Colon (tissue), 2 donors: Measurements from ENCODE around the gene TMEM132A.
"Not testable (repeated sequence)": the region's sequence is repeated elsewhere in the genome, so short reads cannot be mapped to it uniquely, and the experiment has no call there.

Source experiments
- FAIRE-seq: peaks from 2 replicates; lab custom pipeline; 2012; peaks lifted over from hg19 to GRCh38; lab: Jason Lieb, UNC
- donor health status: control.
- donor health status: control.

TMEM132A gene

DNA sequence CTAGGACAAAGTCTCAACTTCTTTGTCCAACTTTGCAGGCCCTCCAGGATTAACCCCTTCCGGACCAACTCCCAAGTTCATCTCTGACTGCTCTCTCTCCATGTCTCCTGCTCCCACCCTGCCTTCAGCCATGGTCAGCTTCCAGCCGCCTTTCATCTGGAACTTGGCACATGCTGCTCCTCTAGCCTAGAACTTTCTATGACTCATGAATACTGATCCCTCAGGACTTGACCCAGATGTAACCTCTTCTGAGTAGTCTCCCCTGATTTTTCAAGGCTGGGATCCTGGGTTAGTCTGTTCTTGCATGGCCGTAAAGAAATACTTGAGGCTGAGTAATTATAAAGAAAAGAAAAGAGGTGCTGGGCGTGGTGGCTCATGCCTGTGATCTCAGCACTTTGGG lies 32.9 kb downstream of the TMEM132A start:
- FAIRE-seq: no peak

DNA sequence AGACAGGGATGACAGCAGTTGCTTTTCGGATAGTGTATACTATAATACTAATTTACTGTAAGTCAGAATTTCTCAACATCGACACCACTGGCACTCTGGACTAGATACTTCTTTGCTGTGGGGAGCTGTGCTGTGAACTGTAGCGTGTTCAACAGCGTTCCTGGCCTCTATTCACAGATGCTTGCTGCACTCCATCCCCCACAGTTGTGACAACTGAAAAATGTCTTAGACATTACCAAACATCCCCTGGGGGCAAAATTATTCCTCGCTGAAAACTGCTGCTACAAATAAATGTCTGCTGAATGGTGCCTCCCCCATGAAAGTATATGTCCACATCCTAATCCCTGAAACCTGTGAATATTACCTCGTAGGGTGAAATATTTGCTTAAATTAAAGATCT lies 35.2 kb downstream of the TMEM132A start:
- no peak for FAIRE-seq

DNA sequence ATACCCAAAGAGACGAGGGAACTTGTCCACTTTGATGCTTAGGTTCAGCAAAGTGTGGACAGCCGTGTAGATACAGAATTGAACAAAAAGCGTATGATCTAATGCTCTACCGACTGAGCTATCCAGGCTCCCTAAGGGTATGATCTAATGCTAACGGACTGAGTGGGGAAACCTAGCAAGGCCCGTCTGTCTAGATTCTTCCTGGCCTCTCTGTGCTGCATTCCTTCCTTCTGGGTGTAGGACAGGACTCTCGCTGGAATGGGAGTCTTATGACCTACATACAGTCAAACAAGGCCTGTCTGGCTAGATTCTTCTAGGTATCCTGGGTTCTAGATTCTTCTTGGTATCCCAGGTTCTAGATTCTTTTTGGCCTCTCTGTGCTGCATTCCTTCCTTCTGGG lies 36.1 kb downstream of the TMEM132A start:
- no peak for FAIRE-seq

DNA sequence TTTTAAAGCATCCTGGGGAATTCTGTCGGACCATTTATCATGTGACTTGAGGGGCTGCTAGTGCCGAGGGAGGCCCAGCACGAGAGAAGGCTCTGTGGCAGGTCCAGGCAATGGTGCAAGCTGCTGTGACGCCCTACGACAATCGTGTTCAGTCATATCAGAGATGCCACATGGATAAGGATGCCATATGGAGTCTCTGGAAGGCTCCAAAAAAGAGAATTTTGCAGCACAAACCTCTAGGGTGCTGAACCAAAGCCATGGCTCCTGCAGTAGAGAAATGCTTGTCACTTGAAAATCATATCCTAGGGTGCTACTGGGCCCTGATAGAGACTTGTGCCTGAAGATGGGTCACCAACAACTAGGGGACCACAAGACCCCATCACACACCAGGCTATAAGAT lies 40.5 kb downstream of the TMEM132A start:
- no peak for FAIRE-seq

DNA sequence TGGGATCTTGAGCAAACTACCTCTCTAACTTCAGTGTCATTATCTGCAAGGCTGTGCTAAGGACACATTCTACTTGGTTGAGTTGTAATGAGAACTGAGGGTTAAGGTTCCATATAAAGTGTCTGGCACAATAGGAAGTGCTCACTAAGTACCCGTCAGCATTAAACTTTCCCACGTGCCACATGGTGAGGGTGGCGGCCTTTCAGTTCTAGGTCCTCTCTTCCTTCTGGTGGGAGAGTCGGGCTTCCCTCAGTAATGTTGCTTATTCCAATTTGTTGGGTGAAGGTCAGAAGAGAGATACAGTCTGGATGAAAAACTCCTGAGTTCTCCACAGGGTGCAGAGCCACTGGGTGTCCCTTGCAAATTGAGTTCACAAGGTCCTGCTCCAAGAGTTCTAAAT lies 42.6 kb downstream of the TMEM132A start:
- FAIRE-seq: no peak

DNA sequence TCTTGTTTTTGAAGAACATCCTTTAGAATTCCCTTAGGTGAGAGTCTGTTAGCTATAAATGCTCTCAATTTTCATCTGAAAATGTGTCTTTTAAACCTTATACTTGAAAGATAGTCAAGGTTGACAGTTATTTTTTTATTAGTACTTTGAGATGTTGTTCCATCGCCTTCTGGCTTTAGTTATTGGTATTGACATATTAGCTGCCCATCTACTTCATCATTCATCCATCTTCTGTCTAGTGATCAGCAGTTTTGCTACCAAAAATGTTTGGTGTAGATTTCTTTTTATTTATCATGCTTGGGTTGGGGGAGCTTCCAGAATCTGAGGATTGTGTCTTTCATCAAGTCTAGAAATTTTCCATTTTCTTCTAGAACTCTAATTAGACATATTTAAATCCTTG lies 44.0 kb downstream of the TMEM132A start:
- FAIRE-seq: no peak

DNA sequence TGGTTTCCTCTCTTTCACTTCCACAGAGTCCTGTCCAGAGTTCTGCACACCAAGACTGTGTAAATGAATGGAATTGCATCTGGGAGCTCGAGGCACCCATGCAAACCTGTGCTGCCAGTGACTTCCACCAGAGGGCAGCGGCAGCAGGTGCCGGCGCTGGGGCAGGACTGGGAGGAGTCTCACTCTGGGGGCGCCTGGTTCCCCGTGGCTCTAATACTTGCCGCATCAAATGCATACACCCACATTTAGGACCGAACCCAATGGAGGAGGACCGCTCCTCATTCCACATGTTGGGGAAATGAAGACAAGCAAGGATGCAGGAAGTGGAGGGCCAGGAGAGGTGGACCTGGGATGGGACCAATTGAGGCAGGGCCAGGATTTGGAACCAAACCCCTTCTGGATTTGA lies 46.1 kb downstream of the TMEM132A start:
- FAIRE-seq: no peak

DNA sequence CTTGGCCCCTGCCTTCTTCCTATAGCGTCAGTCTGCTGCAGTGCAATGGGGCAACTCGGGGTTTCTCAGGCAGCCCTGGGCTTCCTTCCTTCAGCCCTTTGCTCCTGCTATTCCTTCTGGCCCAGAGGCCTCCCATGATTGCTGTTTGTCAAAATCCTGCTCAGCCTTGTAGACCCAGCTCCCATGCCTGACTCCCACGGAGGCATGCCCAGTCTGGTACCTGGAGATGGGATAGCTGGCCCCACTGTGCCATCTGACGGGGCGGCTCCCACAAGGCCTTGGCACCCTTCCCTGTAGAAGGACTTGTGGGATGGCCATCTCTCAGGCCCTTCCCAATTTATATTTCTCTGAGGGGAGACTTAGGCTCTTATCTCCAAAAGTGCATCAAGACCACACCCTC lies 46.6 kb downstream of the TMEM132A start:
- FAIRE-seq: no peak

DNA sequence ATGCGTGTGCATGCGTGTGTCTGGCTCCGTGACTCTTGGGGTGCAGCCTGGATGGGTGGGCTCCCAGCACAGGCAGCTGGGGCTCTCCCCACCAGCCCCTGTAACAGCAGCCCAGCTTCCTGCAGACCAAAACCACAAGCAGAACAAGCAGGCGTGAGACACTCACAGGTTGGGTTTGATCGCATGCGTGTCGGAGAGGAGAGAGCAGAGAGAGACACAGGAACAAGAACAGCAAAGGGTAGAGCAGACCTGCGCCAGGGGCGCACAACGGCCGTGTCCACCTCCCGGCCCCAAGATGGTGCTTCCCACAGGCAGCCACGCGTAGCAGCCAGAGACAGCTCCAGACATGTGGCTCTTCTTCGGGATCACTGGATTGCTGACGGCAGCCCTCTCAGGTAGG lies 47.3 kb downstream of the TMEM132A start, which contains the start of gene CD6:
TSS of gene CD6 (plus strand) at position 161 of the 400 bp plus-strand sequence. CDS start at position 347, 186 bp downstream.
- no peak for FAIRE-seq

DNA sequence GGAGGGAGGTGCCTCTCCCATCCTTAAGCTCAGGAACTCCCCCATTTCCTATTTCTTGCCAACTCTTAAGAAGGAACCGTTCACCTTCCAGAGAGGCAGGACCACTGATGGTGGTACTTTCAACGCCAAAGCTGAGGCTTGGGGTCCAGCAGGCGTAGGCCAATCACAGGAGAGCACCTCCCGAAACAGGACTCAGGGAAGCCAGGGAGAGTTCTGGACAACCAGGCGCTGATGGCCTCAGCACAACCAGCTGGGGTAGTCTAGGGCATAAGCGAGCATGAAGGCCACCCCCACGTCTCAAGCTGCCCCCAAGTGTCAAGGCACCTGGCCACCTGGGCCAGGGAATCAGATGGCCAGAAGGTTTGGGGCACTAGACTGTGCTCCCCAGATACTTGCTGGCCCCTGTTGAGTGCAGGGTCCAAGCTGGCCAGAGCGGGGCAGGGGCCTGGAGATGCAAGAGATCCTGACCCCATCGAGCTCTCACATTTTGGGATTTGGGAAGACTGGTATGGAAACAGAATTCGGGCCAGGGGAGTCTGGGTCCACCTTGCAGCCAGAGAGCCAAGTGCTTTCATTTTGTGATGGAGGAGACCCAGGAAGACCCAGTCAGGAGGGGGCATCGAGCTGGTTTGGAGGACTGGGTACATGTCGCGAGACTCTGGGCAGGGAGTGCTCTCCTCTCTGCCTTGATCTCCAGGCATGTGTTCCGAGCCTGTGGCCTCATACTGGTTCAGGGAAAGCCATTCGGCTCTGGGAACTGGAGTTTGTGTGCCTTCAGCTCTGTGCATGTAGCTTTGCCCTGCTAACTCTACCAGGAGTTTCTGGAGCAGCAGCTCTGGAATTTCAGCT lies 48.1 kb downstream of the TMEM132A start:
- no peak for FAIRE-seq

DNA sequence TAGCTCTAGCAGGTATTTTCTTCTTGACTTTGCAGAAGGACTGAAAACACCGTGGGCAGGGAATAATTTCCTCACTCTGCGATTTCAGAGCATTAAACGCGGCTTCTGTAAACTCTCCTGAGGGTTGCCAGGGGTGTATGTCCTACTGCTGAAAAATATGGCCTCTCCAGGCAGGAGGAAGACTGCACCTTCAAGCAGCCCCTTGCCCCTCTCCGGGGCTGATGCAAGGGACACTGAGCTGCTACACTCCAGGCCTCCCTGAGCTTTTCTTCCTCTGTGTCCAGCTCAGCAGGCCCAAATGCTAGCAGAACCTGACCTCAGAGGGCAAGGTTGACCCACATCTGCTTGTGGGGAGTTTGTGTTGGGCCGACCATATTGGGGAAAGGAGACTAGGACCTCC lies 49.4 kb downstream of the TMEM132A start:
- FAIRE-seq: no peak

DNA sequence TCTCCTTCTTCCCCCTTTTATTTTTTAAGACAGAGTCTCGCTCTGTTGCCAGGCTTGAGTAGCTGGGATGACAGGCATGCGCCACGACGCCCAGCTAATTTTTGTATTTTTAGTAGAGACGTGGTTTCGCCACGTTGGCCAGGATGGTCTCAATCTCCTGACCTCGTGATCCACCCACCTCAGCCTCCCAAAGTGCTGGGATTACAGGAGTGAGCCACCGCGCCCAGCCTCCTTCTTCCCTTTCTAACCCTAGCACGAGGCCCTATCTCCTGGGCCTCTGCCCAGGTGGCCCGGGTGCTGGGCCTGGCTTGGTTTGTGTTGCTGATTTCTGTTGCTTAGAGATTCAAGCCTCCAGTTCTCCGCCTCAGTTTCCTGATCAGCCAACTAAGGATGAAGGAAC lies 50.1 kb downstream of the TMEM132A start:
- not testable (repeated sequence) for FAIRE-seq

DNA sequence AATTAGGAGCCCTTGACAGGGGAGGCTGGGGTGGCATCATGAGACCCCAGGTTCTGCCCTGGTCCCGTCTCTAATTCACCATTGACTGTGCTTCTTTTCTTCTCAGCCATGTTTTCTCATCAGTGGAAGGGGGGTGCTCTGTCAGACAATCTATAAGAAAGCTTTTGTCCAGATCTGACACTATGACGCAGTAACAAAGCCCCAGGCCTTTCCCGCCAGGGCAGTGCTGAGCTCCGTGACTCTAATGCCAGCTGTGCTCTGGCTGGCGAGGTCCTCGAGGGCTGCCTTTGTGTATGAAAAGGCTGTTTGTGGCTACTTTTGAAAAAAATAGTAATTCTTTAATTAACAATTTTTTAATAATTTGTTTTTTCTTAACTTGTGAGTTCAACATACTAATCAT lies 50.5 kb downstream of the TMEM132A start:
- no peak for FAIRE-seq

DNA sequence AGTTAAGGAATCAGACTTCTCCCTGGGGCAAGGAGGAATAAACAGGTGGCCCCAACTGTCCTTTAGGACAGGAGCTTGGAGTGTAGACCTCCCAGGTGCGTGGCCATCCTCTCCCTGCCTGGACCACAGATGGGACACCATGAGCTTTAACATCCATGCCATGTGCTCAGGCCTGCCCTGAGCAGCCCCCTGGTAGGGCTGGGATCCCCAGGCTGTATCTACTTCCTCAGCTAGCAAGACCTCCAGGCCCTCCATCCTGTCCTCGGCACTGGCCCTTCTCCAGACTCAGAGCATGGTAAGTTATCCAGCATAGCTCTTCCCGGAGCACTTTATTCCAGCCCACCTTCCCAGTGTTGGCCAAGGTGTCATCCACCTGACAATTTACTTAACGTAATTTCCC lies 53.0 kb downstream of the TMEM132A start:
- FAIRE-seq: no peak

DNA sequence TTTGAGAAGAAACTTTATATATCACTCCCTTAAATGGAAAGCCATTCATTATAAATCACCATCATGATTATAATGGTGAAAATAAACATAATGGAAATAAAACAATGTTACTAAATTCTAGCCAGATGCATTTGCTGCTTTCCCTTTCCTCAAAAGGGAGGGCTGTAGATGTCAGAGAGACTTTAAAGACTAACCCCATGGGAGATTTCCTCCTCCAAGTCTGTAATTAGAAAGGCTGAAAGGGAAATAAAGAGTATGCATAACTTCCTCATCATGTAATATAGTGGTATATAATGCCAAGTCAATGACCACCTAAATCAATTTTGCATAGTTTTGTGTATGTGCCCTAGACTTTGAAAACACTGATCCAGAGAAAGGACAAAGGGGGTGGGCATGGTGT lies 53.6 kb downstream of the TMEM132A start:
- no peak for FAIRE-seq

DNA sequence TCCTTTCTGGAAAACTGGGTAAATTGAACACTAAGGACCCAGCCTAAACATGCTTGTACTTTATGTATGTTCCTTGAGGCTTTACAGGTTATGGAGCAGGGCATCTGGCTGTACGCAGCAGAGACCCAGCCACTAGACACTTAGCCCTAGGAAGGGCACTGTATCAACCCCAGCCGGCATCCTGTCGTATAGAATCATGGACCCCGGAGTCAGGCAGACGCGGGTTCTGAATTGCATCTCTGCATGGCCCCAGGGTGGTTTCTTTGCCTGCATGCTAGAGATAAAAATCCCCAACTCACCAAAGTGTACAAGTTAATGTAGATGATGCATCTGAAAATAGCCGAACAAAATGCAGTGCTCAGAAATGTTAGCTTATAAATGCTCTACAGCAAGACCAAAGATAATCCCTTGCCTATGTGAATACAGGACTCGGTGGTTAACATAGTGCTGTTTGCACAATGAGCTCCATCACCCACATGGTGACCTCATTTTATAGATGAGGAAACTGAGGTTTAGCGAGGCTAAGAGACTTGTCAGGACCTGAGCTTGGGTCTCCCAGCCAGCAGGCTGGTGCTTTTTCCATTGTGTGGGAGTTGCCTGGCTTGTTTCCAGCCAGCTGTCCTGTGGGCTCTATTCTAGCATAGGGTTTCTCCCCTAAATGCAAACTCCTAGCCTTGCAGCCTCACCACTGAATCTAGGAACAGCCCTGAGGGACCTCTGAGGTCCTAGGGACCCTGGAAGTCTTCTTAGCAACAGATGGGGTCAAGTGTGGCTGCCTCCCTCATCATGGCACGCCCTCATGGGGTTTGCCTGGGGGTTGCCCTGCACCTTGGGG lies 54.5 kb downstream of the TMEM132A start:
- FAIRE-seq: no peak

DNA sequence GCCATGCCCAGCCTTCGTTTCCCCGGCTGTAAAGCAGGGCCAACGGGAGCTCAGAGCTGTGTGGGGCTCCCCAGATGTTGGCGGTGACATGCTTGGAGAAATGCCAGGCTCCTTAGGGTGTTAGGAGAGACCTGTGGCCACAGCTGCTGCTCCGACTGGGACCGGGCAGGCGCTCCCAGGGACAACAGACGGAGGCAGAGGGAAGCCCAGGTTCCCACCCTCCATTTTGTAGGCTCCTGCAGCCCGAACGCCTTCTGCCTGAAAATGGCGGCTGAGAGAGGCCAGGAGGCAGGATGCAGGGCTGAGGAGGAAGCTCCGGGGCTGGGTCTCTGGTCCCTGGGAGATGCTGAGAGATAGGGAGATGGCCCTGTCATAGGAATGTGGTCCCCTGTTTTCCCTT lies 57.3 kb downstream of the TMEM132A start:
- no peak for FAIRE-seq

DNA sequence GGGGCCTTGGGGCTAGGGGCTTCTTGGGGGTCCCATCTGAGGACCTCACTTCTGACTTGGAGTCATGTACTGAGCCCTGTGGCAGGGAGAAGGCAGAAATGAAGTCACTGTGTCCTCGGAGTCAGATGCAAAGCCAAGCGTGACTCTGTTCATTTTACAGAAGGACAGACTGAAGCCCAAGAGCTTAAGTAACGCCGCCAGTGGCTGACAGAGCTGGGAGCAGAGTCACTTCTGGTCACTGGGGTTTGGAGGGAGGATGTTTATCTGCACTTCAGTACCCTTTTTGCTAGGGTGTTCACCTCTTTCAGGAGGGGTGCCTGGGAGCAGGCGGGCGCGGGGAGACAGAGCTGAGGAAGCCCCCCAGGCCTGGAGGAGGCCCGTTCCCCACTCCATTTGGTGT lies 57.9 kb downstream of the TMEM132A start:
- FAIRE-seq: no peak

DNA sequence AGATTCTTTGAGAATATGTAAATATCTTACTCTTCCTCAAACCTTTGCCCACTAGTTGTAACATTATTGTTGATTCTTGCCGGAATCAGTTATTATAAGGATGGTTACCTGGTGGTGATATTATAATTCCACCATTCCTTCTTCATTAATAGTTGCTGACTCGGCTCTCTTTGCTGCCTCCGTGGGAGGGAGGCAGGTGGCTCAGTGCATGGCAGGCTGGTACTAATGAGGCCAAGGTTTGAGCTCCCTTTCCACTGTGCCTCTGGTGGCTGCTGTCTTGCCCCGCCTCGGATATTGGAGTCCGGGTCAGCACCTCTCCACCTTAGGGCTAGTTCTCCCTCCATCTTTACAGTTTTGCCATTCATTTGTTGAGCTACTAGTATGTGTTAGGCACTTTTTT lies 59.9 kb downstream of the TMEM132A start:
- no peak for FAIRE-seq

DNA sequence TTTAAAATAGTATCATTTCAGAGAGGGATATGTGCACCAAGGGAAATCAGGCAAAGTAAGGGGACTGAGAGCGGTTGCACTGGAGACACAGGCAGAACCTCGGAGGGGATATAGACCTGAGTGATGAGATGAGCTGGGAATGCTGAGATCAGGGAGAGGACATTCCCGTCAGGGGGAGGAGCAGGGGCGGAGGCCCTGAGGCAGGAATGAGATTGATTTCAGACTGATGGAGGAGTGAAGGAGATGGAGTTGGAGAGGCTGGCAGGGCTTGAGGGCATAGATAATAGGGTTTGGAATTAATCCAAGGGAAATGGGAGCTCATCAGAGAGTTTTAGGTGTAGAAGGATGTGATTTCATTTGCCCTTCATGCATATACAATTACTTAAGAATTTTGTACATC lies 60.4 kb downstream of the TMEM132A start:
- FAIRE-seq: no peak

DNA sequence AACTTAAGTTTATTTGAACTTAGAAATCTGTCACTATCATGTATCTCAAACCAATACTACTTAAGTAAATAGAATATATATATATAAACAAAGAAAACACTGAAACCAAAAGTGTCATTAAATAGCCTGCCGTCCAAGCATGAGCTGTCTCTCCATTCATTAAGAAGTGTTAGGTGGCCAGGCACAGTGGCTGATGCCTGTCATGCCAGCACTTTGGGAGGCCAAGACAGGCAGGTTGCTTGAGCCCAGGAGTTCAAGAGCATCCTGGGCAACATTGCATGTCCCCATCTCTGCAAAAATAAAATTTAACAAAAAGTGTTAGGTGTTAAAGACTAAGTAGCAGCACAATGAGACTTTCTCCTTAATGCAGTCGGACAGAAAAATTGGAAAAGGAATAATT lies 61.2 kb downstream of the TMEM132A start:
- FAIRE-seq: no peak

DNA sequence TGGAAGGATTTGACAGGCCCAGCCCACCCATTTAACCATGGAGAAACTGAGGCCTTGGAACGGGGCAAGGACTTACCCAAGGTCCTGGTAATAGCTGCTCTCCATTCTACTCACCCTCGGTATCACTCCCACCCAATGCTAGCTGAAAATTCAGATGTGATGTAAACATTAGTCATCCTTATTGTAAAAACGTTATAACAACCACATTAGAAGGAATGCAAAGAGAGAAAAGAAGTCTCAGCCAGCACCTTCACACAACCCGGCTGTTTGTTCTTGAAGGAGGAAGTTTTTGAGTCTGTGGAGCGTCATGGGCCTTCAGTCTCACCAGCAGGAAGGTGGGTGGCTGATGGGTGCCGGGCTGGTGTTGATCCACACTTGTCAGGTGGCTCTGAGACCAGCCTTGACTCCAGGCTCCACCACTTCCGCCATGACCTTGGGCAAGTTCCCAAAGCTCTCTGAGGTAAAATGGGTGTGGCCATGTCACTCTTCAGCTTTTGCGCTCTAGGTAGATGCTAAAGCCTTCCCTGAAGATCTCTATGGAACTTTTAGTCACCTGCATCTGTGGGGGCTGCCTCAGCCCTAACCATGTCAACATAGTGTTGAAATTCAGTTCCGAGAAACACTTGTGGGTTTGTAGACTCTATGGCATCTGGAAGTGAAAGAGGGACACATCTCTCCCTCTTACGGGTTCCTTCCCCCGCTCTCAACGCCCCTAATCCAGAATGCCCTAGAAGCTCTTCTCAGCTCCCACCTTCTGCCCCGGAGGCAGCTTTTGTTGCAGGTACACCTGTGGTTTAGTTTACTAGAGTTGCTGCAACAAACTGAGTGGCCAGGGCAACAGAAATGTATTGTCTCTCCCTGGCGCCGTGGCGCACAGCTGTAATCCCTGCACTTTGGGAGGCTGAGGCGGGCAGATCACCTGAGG lies 62.0 kb downstream of the TMEM132A start:
- FAIRE-seq: no peak
